Suprapubic skin (tissue), 4 donors: Measurements from ENCODE around the gene KRT77.

ENCODE experiments used
- EP300 ChIP-seq: sonication (generic); formaldehyde crosslinking; IDR thresholded peaks from one replicate; pipeline ENCODE4 v1.6.1; 2017; ENCODE audit warnings: antibody characterized with exemption
- POLR2A ChIP-seq, 2 donors: fragments of 450-650 bp; IDR thresholded peaks; one replicate each; pipeline ENCODE4 v1.6.1; 2017; ENCODE audit warnings: antibody characterized with exemption in 2 of 2, mild to moderate bottlenecking in 2 of 2, moderate library complexity in 2 of 2
- POLR2AphosphoS5 ChIP-seq, 3 donors: sonication (generic); formaldehyde crosslinking; IDR thresholded peaks; one replicate each; pipeline ENCODE4 v1.6.1; 2017; ENCODE audit warnings: antibody characterized with exemption in 3 of 3
- TF ChIP-seq, protein P1 (sequence below), 2 donors: fragments of 200-600 bp in 1 of 2; fragments of 450-650 bp in 1 of 2; sonication (generic) in 1 of 2; IDR thresholded peaks; one replicate each; pipeline ENCODE4 v1.5.1; 2016 to 2019; ENCODE audit warnings: antibody characterized with exemption in 2 of 2, mild to moderate bottlenecking in 1 of 2, moderate library complexity in 1 of 2

DNA sequence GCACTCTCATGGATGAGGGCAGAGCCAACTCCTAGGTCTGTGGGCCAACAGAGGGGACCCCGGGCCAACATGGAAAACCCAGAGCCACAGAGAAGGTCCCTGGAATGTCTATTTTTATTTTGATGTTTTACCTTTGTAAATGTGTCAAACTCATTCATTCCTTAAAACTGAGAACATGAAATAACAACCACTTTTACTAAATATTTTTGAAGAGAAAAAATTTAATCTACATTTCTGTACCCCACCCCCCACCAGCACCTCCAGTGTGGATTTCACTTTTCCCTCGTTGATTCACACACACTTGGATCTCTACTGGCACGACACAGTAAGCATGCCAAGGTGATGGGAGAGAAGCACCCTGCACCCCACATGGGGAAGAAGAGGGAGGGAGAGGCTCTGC lies 6.7 kb downstream of the KRT77 start:
- TF ChIP-seq POLR2AphosphoS5 (IDR thresholded peaks at IDR 0.05), result no peak
- TF ChIP-seq, protein P1, sequence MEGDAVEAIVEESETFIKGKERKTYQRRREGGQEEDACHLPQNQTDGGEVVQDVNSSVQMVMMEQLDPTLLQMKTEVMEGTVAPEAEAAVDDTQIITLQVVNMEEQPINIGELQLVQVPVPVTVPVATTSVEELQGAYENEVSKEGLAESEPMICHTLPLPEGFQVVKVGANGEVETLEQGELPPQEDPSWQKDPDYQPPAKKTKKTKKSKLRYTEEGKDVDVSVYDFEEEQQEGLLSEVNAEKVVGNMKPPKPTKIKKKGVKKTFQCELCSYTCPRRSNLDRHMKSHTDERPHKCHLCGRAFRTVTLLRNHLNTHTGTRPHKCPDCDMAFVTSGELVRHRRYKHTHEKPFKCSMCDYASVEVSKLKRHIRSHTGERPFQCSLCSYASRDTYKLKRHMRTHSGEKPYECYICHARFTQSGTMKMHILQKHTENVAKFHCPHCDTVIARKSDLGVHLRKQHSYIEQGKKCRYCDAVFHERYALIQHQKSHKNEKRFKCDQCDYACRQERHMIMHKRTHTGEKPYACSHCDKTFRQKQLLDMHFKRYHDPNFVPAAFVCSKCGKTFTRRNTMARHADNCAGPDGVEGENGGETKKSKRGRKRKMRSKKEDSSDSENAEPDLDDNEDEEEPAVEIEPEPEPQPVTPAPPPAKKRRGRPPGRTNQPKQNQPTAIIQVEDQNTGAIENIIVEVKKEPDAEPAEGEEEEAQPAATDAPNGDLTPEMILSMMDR (IDR thresholded peaks at IDR 0.05), result no peak
- no peak for TF ChIP-seq POLR2A (IDR thresholded peaks at IDR 0.05)
- TF ChIP-seq EP300, result no peak
